ENCODE measurements around the gene PROX1. TPM values are rescaled to one million over a fixed set of nuclear protein-coding genes. Genes with fewer than 3 reads are reported as not detected.
"Not testable (repeated sequence)": the region's sequence is repeated elsewhere in the genome, so short reads cannot be mapped to it uniquely, and the experiment has no call there.

Gene PROX1
- total RNA-seq, 1 donor from 2014 or later: 63.2 TPM

DNA sequence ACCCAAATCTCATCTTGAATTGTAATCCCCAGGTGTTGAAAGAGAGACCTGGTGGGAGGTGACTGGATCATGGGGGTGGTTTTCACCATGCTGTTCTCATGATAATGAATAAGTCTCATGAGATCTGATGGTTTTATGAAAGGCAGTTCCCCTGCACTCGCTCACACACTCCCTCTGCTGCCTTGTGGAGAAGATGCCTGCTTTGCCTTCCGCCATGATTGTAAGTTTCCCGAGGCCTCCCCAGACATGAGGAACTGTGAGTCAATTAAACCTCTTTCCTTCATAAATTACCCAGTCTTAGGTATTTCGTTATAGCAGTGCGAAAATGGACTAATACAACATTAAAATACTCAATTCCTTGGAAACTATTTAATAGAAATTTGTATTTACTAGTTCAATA is 99.2 kb downstream of the PROX1 start:
- no peak overlapping the region for H3K4me3 Mint-ChIP-seq (ENCODE audit: low read depth)
- H3K9me3 Mint-ChIP-seq (ENCODE audit: low read depth): no peaks in the 10 kb centered on the region
- TF ChIP-seq, protein P1, sequence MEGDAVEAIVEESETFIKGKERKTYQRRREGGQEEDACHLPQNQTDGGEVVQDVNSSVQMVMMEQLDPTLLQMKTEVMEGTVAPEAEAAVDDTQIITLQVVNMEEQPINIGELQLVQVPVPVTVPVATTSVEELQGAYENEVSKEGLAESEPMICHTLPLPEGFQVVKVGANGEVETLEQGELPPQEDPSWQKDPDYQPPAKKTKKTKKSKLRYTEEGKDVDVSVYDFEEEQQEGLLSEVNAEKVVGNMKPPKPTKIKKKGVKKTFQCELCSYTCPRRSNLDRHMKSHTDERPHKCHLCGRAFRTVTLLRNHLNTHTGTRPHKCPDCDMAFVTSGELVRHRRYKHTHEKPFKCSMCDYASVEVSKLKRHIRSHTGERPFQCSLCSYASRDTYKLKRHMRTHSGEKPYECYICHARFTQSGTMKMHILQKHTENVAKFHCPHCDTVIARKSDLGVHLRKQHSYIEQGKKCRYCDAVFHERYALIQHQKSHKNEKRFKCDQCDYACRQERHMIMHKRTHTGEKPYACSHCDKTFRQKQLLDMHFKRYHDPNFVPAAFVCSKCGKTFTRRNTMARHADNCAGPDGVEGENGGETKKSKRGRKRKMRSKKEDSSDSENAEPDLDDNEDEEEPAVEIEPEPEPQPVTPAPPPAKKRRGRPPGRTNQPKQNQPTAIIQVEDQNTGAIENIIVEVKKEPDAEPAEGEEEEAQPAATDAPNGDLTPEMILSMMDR (IDR thresholded peaks at IDR 0.05; ENCODE audit: unreplicated experiment): no peak
- no peak overlapping the region for H3K27ac Mint-ChIP-seq
- H3K27me3 Mint-ChIP-seq: no peaks in the 10 kb centered on the region
- DNase-seq (ENCODE audit: low spot score, unreplicated experiment): no peak
- H3K4me1 Mint-ChIP-seq (ENCODE audit: low read depth): peaks cover 8% of the 10 kb centered on the region
- no peaks in the 10 kb centered on the region for H3K36me3 Mint-ChIP-seq (ENCODE audit: insufficient read depth)

DNA sequence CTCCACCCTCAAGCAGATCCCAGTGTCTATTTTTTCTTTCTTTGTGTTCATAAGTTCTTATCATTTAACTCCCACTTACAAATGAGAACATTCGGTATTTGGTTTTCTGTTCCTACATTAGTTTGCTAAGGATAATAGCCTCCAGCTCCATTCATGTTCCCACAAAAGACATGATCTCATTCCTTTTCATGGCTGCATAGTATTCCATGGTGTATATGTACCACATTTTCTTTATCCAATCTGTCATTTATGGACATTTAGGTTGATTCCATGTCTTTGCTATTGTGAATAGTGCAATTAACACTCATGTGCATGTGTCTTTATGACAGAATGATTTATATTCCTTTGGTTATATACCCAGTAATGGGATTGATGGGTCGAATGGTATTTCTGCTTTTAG is 101.2 kb downstream of the PROX1 start:
- not testable (repeated sequence) for H3K27ac Mint-ChIP-seq; H3K36me3 Mint-ChIP-seq (ENCODE audit: insufficient read depth); H3K4me1 Mint-ChIP-seq (ENCODE audit: low read depth); H3K27me3 Mint-ChIP-seq; H3K9me3 Mint-ChIP-seq (ENCODE audit: low read depth); H3K4me3 Mint-ChIP-seq (ENCODE audit: low read depth); DNase-seq (ENCODE audit: low spot score, unreplicated experiment)

Measured in progenitor cell of endocrine pancreas (in vitro differentiated cells).